HepG2 (cell line): ENCODE measurements around the gene AP1AR. TPM values are rescaled to one million over a fixed set of nuclear protein-coding genes. Genes with fewer than 3 reads are reported as not detected.
A peak's percentile ranks its signal among the peaks of the same experiment; 100 is the strongest.

Experiments
- BCL6 ChIP-seq: IDR thresholded peaks from 2 replicates; pipeline ENCODE4 v1.6.1; 2016; ENCODE audit warnings: missing genetic modification reagents, missing compliant biosample characterization
- BRCA1 ChIP-seq: sonication (generic); formaldehyde crosslinking; IDR thresholded peaks from 2 replicates; pipeline ENCODE4 v1.4.0; 2020; ENCODE audit warnings: missing genetic modification reagents
- CBX5 ChIP-seq: sonication (generic); formaldehyde crosslinking; IDR thresholded peaks from 2 replicates; pipeline ENCODE4 v1.4.0; 2020; ENCODE audit warnings: missing genetic modification reagents, borderline replicate concordance
- ELF1 ChIP-seq: sonication (generic); formaldehyde crosslinking; IDR thresholded peaks from 2 replicates; pipeline ENCODE4 v1.4.0; 2020; ENCODE audit warnings: missing genetic modification reagents
- FOXO4 ChIP-seq: sonication (generic); formaldehyde crosslinking; conservative IDR thresholded peaks from 2 replicates; pipeline ENCODE4 v1.8.1; 2023; ENCODE audit warnings: missing genetic modification reagents
- GATAD1 ChIP-seq: IDR thresholded peaks from 2 replicates; pipeline ENCODE4 v1.6.1; 2016; ENCODE audit warnings: missing genetic modification reagents, missing compliant biosample characterization
- GTF2F1 ChIP-seq: fragments of 150-350 bp; IDR thresholded peaks from 2 replicates; pipeline ENCODE4 v1.6.1; 2014; ENCODE audit warnings: low read length
- GZF1 ChIP-seq: sonication (generic); formaldehyde crosslinking; IDR thresholded peaks from 2 replicates; pipeline ENCODE4 v1.5.1; 2020; ENCODE audit warnings: mild to moderate bottlenecking, missing genetic modification reagents
- HHEX ChIP-seq: IDR thresholded peaks from 2 replicates; pipeline ENCODE4 v1.6.1; 2016; ENCODE audit warnings: control low read depth
- HNRNPK ChIP-seq: fragments of 200-400 bp; formaldehyde crosslinking; IDR thresholded peaks from 2 replicates; pipeline ENCODE4 v1.6.1; 2018; ENCODE audit warnings: low read length, low read depth, moderate library complexity, mild to moderate bottlenecking; ENCODE audit not compliant: poor library complexity, severe bottlenecking
- NFE2L1 ChIP-seq: sonication (generic); formaldehyde crosslinking; IDR thresholded peaks from 2 replicates; pipeline ENCODE4 v1.4.0; 2020; ENCODE audit warnings: missing genetic modification reagents, mild to moderate bottlenecking, borderline replicate concordance
- PAX8 ChIP-seq: sonication (generic); formaldehyde crosslinking; IDR thresholded peaks from 2 replicates; pipeline ENCODE4 v1.8.0; 2022; ENCODE audit warnings: mild to moderate bottlenecking, missing genetic modification reagents, borderline replicate concordance
- PHF8 ChIP-seq: sonication (generic); formaldehyde crosslinking; IDR thresholded peaks from 2 replicates; pipeline ENCODE4 v1.5.0; 2020; ENCODE audit warnings: missing genetic modification reagents
- SCMH1 ChIP-seq: sonication (generic); formaldehyde crosslinking; IDR thresholded peaks from 2 replicates; pipeline ENCODE4 v1.9.0; 2021; ENCODE audit warnings: missing genetic modification reagents, mild to moderate bottlenecking, borderline replicate concordance
- SP4 ChIP-seq: sonication (generic); formaldehyde crosslinking; IDR thresholded peaks from 2 replicates; pipeline ENCODE4 v1.8.1; 2023; ENCODE audit warnings: mild to moderate bottlenecking, missing genetic modification reagents
- SRSF4 ChIP-seq: fragments of 200-400 bp; formaldehyde crosslinking; IDR thresholded peaks from one replicate; pipeline ENCODE4 v1.6.1; 2018; ENCODE audit warnings: mild to moderate bottlenecking, low read depth, low read length, moderate library complexity; ENCODE audit not compliant: poor library complexity, severe bottlenecking
- ZKSCAN1 ChIP-seq: fragments of 150-350 bp; IDR thresholded peaks from 2 replicates; pipeline ENCODE4 v1.6.1; 2014; ENCODE audit warnings: low read length
- ZNF124 ChIP-seq: sonication (generic); formaldehyde crosslinking; IDR thresholded peaks from 2 replicates; pipeline ENCODE4 v1.4.0; 2020; ENCODE audit warnings: missing genetic modification reagents
- ZNF160 ChIP-seq: sonication (generic); formaldehyde crosslinking; IDR thresholded peaks from 2 replicates; pipeline ENCODE4 v1.8.0; 2022; ENCODE audit warnings: mild to moderate bottlenecking, inconsistent platforms, missing genetic modification reagents
- ZNF460 ChIP-seq: sonication (generic); formaldehyde crosslinking; IDR thresholded peaks from 2 replicates; pipeline ENCODE4 v1.5.1; 2020; ENCODE audit warnings: missing genetic modification reagents, mild to moderate bottlenecking, borderline replicate concordance
- ZNF564 ChIP-seq: sonication (generic); formaldehyde crosslinking; IDR thresholded peaks from 2 replicates; pipeline ENCODE4 v1.8.1; 2023; ENCODE audit warnings: mild to moderate bottlenecking, missing genetic modification reagents
- ZNF674 ChIP-seq: sonication (generic); formaldehyde crosslinking; IDR thresholded peaks from 2 replicates; pipeline ENCODE4 v1.5.0; 2020; ENCODE audit warnings: low read depth, mild to moderate bottlenecking, missing genetic modification reagents
- ZNF747 ChIP-seq: sonication (generic); formaldehyde crosslinking; IDR thresholded peaks from 2 replicates; pipeline ENCODE4 v1.8.1; 2023; ENCODE audit warnings: missing genetic modification reagents, mild to moderate bottlenecking, borderline replicate concordance
- ZNF839 ChIP-seq: sonication (generic); formaldehyde crosslinking; IDR thresholded peaks from 2 replicates; pipeline ENCODE4 v1.4.0; 2020; ENCODE audit warnings: missing genetic modification reagents, mild to moderate bottlenecking, borderline replicate concordance
- polyA plus RNA-seq, 8 experiments: library from polyadenylated mRNA; depleted of rRNA in 3 of 8; stranded (reverse) in 7 of 8; unstranded in 1 of 8; fragments of >200 nt; fragmentation: Illumina TruSeq in 4 of 8; extraction: Trizol in 4 of 8; gene quantifications; 2 replicates each; pipeline versions ENCODE4 v1.2.1 to v1.2.3, GENCODE V29; 2011 to 2016; ENCODE audit warnings: low read depth in 4 of 8, missing spikeins in 1 of 8, mixed read lengths in 1 of 8; ENCODE audit not compliant: insufficient read depth in 1 of 8
- total RNA-seq, 5 experiments: library from RNA; depleted of rRNA; stranded (reverse); fragments of >200 nt; fragmentation: Illumina TruSeq; extraction: Trizol; gene quantifications; 2 replicates each; pipeline ENCODE4 v1.2.3, GENCODE V29; 2016; ENCODE audit warnings: low read depth in 1 of 5
- TF ChIP-seq, protein P1 (sequence below): sonication (generic); formaldehyde crosslinking; IDR thresholded peaks from 2 replicates; pipeline ENCODE4 v1.8.0; 2022; ENCODE audit warnings: missing genetic modification reagents, mild to moderate bottlenecking, moderate library complexity, borderline replicate concordance
- TF ChIP-seq, protein P2 (sequence below): sonication (generic); formaldehyde crosslinking; IDR thresholded peaks from 2 replicates; pipeline ENCODE4 v1.8.0; 2022; ENCODE audit warnings: mild to moderate bottlenecking, missing genetic modification reagents

AP1AR gene
- total and polyA plus RNA-seq, 2 of the 13 experiments (the other 11 are each of a cell fraction or from before 2014, with no cell fraction given): 24.9 to 39.9 TPM

- TF ChIP-seq BRCA1 (CRISPR knock-in tag): no peak
- TF ChIP-seq PHF8 (CRISPR knock-in tag): peak; percentile 93
- TF ChIP-seq ZNF674: no peak
- peak; percentile 9 for TF ChIP-seq HNRNPK
- TF ChIP-seq ZNF460 (CRISPR knock-in tag): no peak; the same call in 1 of the 2 replicates
- TF ChIP-seq ZKSCAN1: no peak
- TF ChIP-seq, protein P1, sequence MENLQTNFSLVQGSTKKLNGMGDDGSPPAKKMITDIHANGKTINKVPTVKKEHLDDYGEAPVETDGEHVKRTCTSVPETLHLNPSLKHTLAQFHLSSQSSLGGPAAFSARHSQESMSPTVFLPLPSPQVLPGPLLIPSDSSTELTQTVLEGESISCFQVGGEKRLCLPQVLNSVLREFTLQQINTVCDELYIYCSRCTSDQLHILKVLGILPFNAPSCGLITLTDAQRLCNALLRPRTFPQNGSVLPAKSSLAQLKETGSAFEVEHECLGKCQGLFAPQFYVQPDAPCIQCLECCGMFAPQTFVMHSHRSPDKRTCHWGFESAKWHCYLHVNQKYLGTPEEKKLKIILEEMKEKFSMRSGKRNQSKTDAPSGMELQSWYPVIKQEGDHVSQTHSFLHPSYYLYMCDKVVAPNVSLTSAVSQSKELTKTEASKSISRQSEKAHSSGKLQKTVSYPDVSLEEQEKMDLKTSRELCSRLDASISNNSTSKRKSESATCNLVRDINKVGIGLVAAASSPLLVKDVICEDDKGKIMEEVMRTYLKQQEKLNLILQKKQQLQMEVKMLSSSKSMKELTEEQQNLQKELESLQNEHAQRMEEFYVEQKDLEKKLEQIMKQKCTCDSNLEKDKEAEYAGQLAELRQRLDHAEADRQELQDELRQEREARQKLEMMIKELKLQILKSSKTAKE: no peak
- TF ChIP-seq ELF1 (CRISPR knock-in tag): peak; percentile 46; the same call in 1 of the 2 replicates
- peak; percentile 13 for TF ChIP-seq ZNF564 (CRISPR knock-in tag)
- TF ChIP-seq ZNF124: peak; percentile 87; the same call in 1 of the 2 replicates
- TF ChIP-seq GZF1 (CRISPR knock-in tag): no peak
- no peak for TF ChIP-seq GATAD1 (CRISPR knock-in tag)
- TF ChIP-seq BCL6 (CRISPR knock-in tag): no peak
- TF ChIP-seq, protein P2, sequence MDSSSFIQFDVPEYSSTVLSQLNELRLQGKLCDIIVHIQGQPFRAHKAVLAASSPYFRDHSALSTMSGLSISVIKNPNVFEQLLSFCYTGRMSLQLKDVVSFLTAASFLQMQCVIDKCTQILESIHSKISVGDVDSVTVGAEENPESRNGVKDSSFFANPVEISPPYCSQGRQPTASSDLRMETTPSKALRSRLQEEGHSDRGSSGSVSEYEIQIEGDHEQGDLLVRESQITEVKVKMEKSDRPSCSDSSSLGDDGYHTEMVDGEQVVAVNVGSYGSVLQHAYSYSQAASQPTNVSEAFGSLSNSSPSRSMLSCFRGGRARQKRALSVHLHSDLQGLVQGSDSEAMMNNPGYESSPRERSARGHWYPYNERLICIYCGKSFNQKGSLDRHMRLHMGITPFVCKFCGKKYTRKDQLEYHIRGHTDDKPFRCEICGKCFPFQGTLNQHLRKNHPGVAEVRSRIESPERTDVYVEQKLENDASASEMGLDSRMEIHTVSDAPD (CRISPR knock-in tag): no peak; the same call in 1 of the 2 replicates
- 0 out of 2 replicates have a peak, but pooled peaks have one; percentile 64 for TF ChIP-seq NFE2L1
- TF ChIP-seq ZNF839: no peak
- TF ChIP-seq FOXO4 (CRISPR knock-in tag): no peak
- TF ChIP-seq PAX8 (CRISPR knock-in tag): no peak
- no peak for TF ChIP-seq HHEX (CRISPR knock-in tag)
- no peak for TF ChIP-seq ZNF160 (CRISPR knock-in tag)
- peak; percentile 89 for TF ChIP-seq SP4 (CRISPR knock-in tag)
- TF ChIP-seq CBX5 (CRISPR knock-in tag): no peak
- TF ChIP-seq ZNF747: peak; percentile 95
- no peak for TF ChIP-seq SCMH1 (CRISPR knock-in tag)
- no peak for TF ChIP-seq SRSF4
- no peak for TF ChIP-seq GTF2F1
Observed at GRCh38 chr4:112231779-112232713, at the start of gene AP1AR (continued).
